ENCODE data around the gene ASIC4. TPM values are rescaled to one million over a fixed set of nuclear protein-coding genes. Genes with fewer than 3 reads are reported as not detected.

ASIC4 gene
- total and polyA plus RNA-seq, 2 of the 13 experiments (the other 11 are each of a cell fraction or from before 2014, with no cell fraction given), result 0.03 TPM; not detected in 1

GRCh38 chr2:219567791-219568361 is 53.6 kb downstream of the ASIC4 start (continued):
- TF ChIP-seq PAXIP1 (CRISPR knock-in tag; conservative IDR thresholded peaks at IDR 0.05), result no peak
- no peak for TF ChIP-seq ZMYM4 (CRISPR knock-in tag; IDR thresholded peaks at IDR 0.05)
- no peak for TF ChIP-seq ZNF333 (CRISPR knock-in tag; IDR thresholded peaks at IDR 0.05; ENCODE audit: borderline replicate concordance)
- TF ChIP-seq ZFP90 (CRISPR knock-in tag; IDR thresholded peaks at IDR 0.05; ENCODE audit: borderline replicate concordance), result no peak
- TF ChIP-seq, protein P1, sequence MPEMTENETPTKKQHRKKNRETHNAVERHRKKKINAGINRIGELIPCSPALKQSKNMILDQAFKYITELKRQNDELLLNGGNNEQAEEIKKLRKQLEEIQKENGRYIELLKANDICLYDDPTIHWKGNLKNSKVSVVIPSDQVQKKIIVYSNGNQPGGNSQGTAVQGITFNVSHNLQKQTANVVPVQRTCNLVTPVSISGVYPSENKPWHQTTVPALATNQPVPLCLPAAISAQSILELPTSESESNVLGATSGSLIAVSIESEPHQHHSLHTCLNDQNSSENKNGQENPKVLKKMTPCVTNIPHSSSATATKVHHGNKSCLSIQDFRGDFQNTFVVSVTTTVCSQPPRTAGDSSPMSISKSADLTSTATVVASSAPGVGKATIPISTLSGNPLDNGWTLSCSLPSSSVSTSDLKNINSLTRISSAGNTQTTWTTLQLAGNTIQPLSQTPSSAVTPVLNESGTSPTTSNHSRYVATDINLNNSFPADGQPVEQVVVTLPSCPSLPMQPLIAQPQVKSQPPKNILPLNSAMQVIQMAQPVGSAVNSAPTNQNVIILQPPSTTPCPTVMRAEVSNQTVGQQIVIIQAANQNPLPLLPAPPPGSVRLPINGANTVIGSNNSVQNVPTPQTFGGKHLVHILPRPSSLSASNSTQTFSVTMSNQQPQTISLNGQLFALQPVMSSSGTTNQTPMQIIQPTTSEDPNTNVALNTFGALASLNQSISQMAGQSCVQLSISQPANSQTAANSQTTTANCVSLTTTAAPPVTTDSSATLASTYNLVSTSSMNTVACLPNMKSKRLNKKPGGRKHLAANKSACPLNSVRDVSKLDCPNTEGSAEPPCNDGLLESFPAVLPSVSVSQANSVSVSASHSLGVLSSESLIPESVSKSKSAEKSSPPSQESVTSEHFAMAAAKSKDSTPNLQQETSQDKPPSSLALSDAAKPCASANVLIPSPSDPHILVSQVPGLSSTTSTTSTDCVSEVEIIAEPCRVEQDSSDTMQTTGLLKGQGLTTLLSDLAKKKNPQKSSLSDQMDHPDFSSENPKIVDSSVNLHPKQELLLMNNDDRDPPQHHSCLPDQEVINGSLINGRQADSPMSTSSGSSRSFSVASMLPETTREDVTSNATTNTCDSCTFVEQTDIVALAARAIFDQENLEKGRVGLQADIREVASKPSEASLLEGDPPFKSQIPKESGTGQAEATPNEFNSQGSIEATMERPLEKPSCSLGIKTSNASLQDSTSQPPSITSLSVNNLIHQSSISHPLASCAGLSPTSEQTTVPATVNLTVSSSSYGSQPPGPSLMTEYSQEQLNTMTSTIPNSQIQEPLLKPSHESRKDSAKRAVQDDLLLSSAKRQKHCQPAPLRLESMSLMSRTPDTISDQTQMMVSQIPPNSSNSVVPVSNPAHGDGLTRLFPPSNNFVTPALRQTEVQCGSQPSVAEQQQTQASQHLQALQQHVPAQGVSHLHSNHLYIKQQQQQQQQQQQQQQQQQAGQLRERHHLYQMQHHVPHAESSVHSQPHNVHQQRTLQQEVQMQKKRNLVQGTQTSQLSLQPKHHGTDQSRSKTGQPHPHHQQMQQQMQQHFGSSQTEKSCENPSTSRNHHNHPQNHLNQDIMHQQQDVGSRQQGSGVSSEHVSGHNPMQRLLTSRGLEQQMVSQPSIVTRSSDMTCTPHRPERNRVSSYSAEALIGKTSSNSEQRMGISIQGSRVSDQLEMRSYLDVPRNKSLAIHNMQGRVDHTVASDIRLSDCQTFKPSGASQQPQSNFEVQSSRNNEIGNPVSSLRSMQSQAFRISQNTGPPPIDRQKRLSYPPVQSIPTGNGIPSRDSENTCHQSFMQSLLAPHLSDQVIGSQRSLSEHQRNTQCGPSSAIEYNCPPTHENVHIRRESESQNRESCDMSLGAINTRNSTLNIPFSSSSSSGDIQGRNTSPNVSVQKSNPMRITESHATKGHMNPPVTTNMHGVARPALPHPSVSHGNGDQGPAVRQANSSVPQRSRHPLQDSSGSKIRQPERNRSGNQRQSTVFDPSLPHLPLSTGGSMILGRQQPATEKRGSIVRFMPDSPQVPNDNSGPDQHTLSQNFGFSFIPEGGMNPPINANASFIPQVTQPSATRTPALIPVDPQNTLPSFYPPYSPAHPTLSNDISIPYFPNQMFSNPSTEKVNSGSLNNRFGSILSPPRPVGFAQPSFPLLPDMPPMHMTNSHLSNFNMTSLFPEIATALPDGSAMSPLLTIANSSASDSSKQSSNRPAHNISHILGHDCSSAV (CRISPR knock-in tag; IDR thresholded peaks at IDR 0.05; ENCODE audit: borderline replicate concordance), result no peak
- TF ChIP-seq HDAC2 (CRISPR knock-in tag; IDR thresholded peaks at IDR 0.05), result no peak
- TF ChIP-seq, protein P2, sequence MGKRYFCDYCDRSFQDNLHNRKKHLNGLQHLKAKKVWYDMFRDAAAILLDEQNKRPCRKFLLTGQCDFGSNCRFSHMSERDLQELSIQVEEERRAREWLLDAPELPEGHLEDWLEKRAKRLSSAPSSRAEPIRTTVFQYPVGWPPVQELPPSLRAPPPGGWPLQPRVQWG (CRISPR knock-in tag; IDR thresholded peaks at IDR 0.05; ENCODE audit: borderline replicate concordance, low read depth), result no peak
- no peak; the same call in 1 of the 2 replicates for TF ChIP-seq RXRA (CRISPR knock-in tag; IDR thresholded peaks at IDR 0.05)
- TF ChIP-seq ZNF142 (CRISPR knock-in tag; IDR thresholded peaks at IDR 0.05), result no peak
- peak; percentile 99 for TF ChIP-seq AGO2 (optimal IDR thresholded peaks at IDR 0.05; ENCODE audit: low read depth, low read length)

All from HepG2 (cell line).